GM12878 (cell line): Measurements from ENCODE around the gene OR2AJ1.

Source experiments
- BHLHE40 ChIP-seq, 2 experiments: fragments of 450-650 bp in 1 of 2; IDR thresholded peaks; 2 replicates each; pipeline ENCODE4 v1.6.1; 2011 to 2017; ENCODE audit warnings: low read depth in 2 of 2, borderline replicate concordance in 1 of 2, improper control_type of control experiment in 1 of 2, low read length in 1 of 2, mild to moderate bottlenecking in 1 of 2
- CREB1 ChIP-seq: IDR thresholded peaks from 2 replicates; pipeline ENCODE4 v1.6.1; 2012; ENCODE audit warnings: low read depth, mild to moderate bottlenecking, inconsistent platforms
- CREM ChIP-seq: IDR thresholded peaks from 2 replicates; pipeline ENCODE4 v1.6.1; 2014; ENCODE audit warnings: antibody characterized with exemption, low read depth
- EGR1 ChIP-seq, 2 experiments: IDR thresholded peaks; 1 replicate in 1 of 2; 2 replicates in 1 of 2; pipeline ENCODE4 v1.6.1; 2011 to 2012; ENCODE audit warnings: low read depth in 2 of 2, low read length in 2 of 2, borderline replicate concordance in 1 of 2, mild to moderate bottlenecking in 1 of 2, moderate library complexity in 1 of 2
- HCFC1 ChIP-seq: fragments of 150-350 bp; IDR thresholded peaks from 2 replicates; pipeline ENCODE4 v1.6.1; 2014; ENCODE audit warnings: low read length
- MYB ChIP-seq: fragments of 150-350 bp; IDR thresholded peaks from 2 replicates; pipeline ENCODE4 v1.6.1; 2014; ENCODE audit warnings: mild to moderate bottlenecking, low read depth, low read length, borderline replicate concordance
- NFYA ChIP-seq: IDR thresholded peaks from 2 replicates; pipeline ENCODE4 v1.6.1; 2011; ENCODE audit warnings: low read depth, mild to moderate bottlenecking, low read length, improper control_type of control experiment, borderline replicate concordance
- NFYB ChIP-seq: IDR thresholded peaks from 2 replicates; pipeline ENCODE4 v1.6.1; 2011; ENCODE audit warnings: low read depth, mild to moderate bottlenecking, low read length, improper control_type of control experiment, moderate library complexity; ENCODE audit not compliant: insufficient read depth
- POLR2AphosphoS5 ChIP-seq: IDR thresholded peaks from 2 replicates; pipeline ENCODE4 v1.6.1; 2011; ENCODE audit warnings: mild to moderate bottlenecking, low read length, inconsistent platforms
- RCOR1 ChIP-seq: conservative IDR thresholded peaks from 2 replicates; pipeline ENCODE4 v1.6.1; 2012; ENCODE audit warnings: low read depth, low read length, improper control_type of control experiment
- TCF12 ChIP-seq: IDR thresholded peaks from 2 replicates; pipeline ENCODE4 v1.6.1; 2011; ENCODE audit warnings: low read depth, mild to moderate bottlenecking, low read length
- ZNF24 ChIP-seq: fragments of 450-650 bp; IDR thresholded peaks from 2 replicates; pipeline ENCODE4 v1.6.1; 2017; ENCODE audit warnings: antibody characterized with exemption, mild to moderate bottlenecking
- TF ChIP-seq, protein P1 (sequence below), 3 experiments: IDR thresholded peaks in 2 of 3; conservative IDR thresholded peaks in 1 of 3; 2 replicates each; pipeline ENCODE4 v1.5.1; 2011; ENCODE audit warnings: low read depth in 3 of 3, low read length in 3 of 3, mild to moderate bottlenecking in 3 of 3, control low read depth in 2 of 3, moderate library complexity in 2 of 3, inconsistent platforms in 1 of 3, mixed read lengths in 1 of 3; ENCODE audit not compliant: control insufficient read depth in 2 of 3, insufficient read depth in 1 of 3; ENCODE audit errors: extremely low read depth in 1 of 3
- TF ChIP-seq, protein P2 (sequence below): IDR thresholded peaks from 2 replicates; pipeline ENCODE4 v1.6.1; 2012; ENCODE audit warnings: low read length, inconsistent platforms

- TF ChIP-seq CREM (no peak), RCOR1 (no peak), MYB (no peak), POLR2AphosphoS5 (no peak), NFYB (no peak), NFYA (no peak), BHLHE40 (IDR thresholded peaks at IDR 0.05; ENCODE audit: borderline replicate concordance in 1 of 2, low read depth in 2 of 2, low read length in 1 of 2) (no peak), ZNF24 (no peak), TCF12 (no peak), EGR1 (IDR thresholded peaks at IDR 0.05; ENCODE audit: borderline replicate concordance in 1 of 2, low read depth in 2 of 2, low read length in 2 of 2) (no peak), HCFC1 (no peak), CREB1 (no peak)
- TF ChIP-seq, protein P1, sequence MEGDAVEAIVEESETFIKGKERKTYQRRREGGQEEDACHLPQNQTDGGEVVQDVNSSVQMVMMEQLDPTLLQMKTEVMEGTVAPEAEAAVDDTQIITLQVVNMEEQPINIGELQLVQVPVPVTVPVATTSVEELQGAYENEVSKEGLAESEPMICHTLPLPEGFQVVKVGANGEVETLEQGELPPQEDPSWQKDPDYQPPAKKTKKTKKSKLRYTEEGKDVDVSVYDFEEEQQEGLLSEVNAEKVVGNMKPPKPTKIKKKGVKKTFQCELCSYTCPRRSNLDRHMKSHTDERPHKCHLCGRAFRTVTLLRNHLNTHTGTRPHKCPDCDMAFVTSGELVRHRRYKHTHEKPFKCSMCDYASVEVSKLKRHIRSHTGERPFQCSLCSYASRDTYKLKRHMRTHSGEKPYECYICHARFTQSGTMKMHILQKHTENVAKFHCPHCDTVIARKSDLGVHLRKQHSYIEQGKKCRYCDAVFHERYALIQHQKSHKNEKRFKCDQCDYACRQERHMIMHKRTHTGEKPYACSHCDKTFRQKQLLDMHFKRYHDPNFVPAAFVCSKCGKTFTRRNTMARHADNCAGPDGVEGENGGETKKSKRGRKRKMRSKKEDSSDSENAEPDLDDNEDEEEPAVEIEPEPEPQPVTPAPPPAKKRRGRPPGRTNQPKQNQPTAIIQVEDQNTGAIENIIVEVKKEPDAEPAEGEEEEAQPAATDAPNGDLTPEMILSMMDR (IDR thresholded peaks at IDR 0.05 in 2 of 3, conservative IDR thresholded peaks at IDR 0.05 in 1 of 3; ENCODE audit: control insufficient read depth in 2 of 3, extremely low read depth in 1 of 3, insufficient read depth in 1 of 3, low read depth in 3 of 3, low read length in 3 of 3): no peak
- TF ChIP-seq, protein P2, sequence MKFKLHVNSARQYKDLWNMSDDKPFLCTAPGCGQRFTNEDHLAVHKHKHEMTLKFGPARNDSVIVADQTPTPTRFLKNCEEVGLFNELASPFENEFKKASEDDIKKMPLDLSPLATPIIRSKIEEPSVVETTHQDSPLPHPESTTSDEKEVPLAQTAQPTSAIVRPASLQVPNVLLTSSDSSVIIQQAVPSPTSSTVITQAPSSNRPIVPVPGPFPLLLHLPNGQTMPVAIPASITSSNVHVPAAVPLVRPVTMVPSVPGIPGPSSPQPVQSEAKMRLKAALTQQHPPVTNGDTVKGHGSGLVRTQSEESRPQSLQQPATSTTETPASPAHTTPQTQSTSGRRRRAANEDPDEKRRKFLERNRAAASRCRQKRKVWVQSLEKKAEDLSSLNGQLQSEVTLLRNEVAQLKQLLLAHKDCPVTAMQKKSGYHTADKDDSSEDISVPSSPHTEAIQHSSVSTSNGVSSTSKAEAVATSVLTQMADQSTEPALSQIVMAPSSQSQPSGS: no peak
Observed at GRCh38 chr1:247913786-247914185, 10.9 kb upstream of the OR2AJ1 start.
